OCI-LY7 (cell line): ENCODE data around the gene WWOX. TPM values are rescaled to one million over a fixed set of nuclear protein-coding genes. Genes with fewer than 3 reads are reported as not detected.

Experiments
- BruUV-seq: library from RNA; stranded (reverse); fragments of 400-500 nt; replicated peaks from 2 replicates; lab custom pipeline; 2021; lab: Mats Ljungman, UMichigan
- CTCF ChIA-PET: fragments of 300-600 bp; sonication (Branson Sonifier 250); formaldehyde crosslinking; loops from one replicate; lab custom pipeline; 2022; ENCODE audit warnings: antibody characterized with exemption; ENCODE audit not compliant: unreplicated experiment; lab: Charles Lee
- POLR2A ChIA-PET: fragments of 300-600 bp; sonication (Branson Sonifier 250); formaldehyde crosslinking; loops from one replicate; lab custom pipeline; 2022; ENCODE audit warnings: antibody characterized with exemption; lab: Charles Lee
- DNase-seq: peaks from one replicate; pipeline ENCODE4 v3.0.0-alpha.2; 2015; ENCODE audit warnings: low spot score
- H2AFZ ChIP-seq: fragments of 200-600 bp; sonication (generic), shearing (Covaris generic); 2 replicates; pipeline ENCODE4 v1.6.1; 2014; ENCODE audit warnings: mild to moderate bottlenecking, antibody characterized with exemption, low read length, moderate library complexity
- H3K27ac ChIP-seq: fragments of 200-600 bp; sonication (generic); 2 replicates; pipeline ENCODE4 v1.5.1; 2014; ENCODE audit warnings: mixed run types, low read depth, mild to moderate bottlenecking, moderate library complexity, low read length, inconsistent platforms; ENCODE audit not compliant: poor library complexity, severe bottlenecking
- H3K36me3 ChIP-seq: fragments of 200-600 bp; sonication (generic); 2 replicates; pipeline ENCODE4 v1.6.1; 2014; ENCODE audit warnings: mild to moderate bottlenecking, antibody characterized with exemption, low read length, moderate library complexity, mixed read lengths; ENCODE audit not compliant: insufficient read depth
- H3K4me1 ChIP-seq: fragments of 200-600 bp; sonication (generic); 2 replicates; pipeline ENCODE4 v1.5.1; 2014; ENCODE audit warnings: mild to moderate bottlenecking, low read length; ENCODE audit not compliant: insufficient read depth, poor library complexity, severe bottlenecking
- H3K4me2 ChIP-seq: fragments of 200-600 bp; sonication (generic); 2 replicates; pipeline ENCODE4 v1.6.1; 2014; ENCODE audit warnings: mild to moderate bottlenecking, low read length
- H3K4me3 ChIP-seq: fragments of 200-600 bp; sonication (generic); 2 replicates; pipeline ENCODE4 v1.5.1; 2014; ENCODE audit warnings: mild to moderate bottlenecking, low read depth, low read length; ENCODE audit not compliant: poor library complexity, severe bottlenecking
- H3K79me2 ChIP-seq: fragments of 200-600 bp; sonication (generic); 2 replicates; pipeline ENCODE4 v1.6.1; 2016; ENCODE audit warnings: low read depth, mild to moderate bottlenecking, low read length, moderate library complexity, mixed read lengths; ENCODE audit not compliant: insufficient read depth
- H3K9me2 ChIP-seq: fragments of 200-600 bp; sonication (generic); 2 replicates; pipeline ENCODE4 v1.6.1; 2016; ENCODE audit warnings: mild to moderate bottlenecking, low read length, mixed read lengths; ENCODE audit not compliant: insufficient read depth
- H3K9me3 ChIP-seq: fragments of 200-600 bp; sonication (generic); 2 replicates; pipeline ENCODE4 v1.6.1; 2014; ENCODE audit warnings: mild to moderate bottlenecking, mixed run types, low read length, mixed read lengths
- H4K20me1 ChIP-seq: fragments of 200-600 bp; sonication (generic); 2 replicates; pipeline ENCODE4 v1.6.1; 2014; ENCODE audit warnings: mild to moderate bottlenecking, antibody characterized with exemption, low read length, moderate library complexity, mixed read lengths; ENCODE audit not compliant: insufficient read depth
- CTCF ChIP-seq: fragments of 200-600 bp; sonication (generic); conservative IDR thresholded peaks from 2 replicates; pipeline ENCODE4 v1.5.1; 2014; ENCODE audit warnings: mild to moderate bottlenecking, antibody characterized with exemption, low read length, moderate library complexity, mixed read lengths
- EZH2phosphoT487 ChIP-seq: fragments of 200-600 bp; sonication (generic); IDR thresholded peaks from 2 replicates; pipeline ENCODE4 v1.6.1; 2018; ENCODE audit warnings: low read depth, borderline replicate concordance, mild to moderate bottlenecking, mixed run types, antibody characterized with exemption, low read length, moderate library complexity, mixed read lengths
- intact Hi-C: fragments of 100-400 bp; cut with micrococcal nuclease; formaldehyde crosslinking; loops from one replicate; pipeline ENCODE4 v1.10.0; 2022; ENCODE audit not compliant: unreplicated experiment
- total RNA-seq, 2 experiments: library from RNA; depleted of rRNA in 1 of 2; stranded (reverse); fragments of >200 nt in 1 of 2; shearing (Covaris generic) in 1 of 2; gene quantifications; 2 replicates each; pipeline ENCODE4 v1.2.3, GENCODE V29; 2014 to 2022

Gene WWOX
- total RNA-seq, 2 experiments from 2014 or later = 40.2 to 47.6 TPM

- Histone ChIP-seq H3K4me3 (no peak overlapping the region), H2AFZ (no peak overlapping the region), H3K27ac (no peak overlapping the region), H3K4me1 (no peaks in the 10 kb centered on the region), H3K9me2 (no peaks in the 10 kb centered on the region), H4K20me1 (no peaks in the 10 kb centered on the region), H3K4me2 (no peak overlapping the region), H3K79me2 (no peaks in the 10 kb centered on the region), H3K36me3 (no peaks in the 10 kb centered on the region), H3K9me3 (peaks cover 9% of the 10 kb centered on the region; the same call in 1 of the 2 replicates)
- no peak for TF ChIP-seq CTCF
- no peak for TF ChIP-seq EZH2phosphoT487
- BruUV-seq = no TSS peak
- ChIA-PET CTCF (no interaction called here), POLR2A (interaction anchor here (0.6 kb wide), 1 partner anchor 26 kb away, joined by 3 read pairs; no protein-coding TSS in a partner anchor)
- intact Hi-C loops = no loop called here
- no peak for DNase-seq
Measured at GRCh38 chr16:79171931-79172705, 1072.7 kb downstream of the WWOX start.

DNA sequence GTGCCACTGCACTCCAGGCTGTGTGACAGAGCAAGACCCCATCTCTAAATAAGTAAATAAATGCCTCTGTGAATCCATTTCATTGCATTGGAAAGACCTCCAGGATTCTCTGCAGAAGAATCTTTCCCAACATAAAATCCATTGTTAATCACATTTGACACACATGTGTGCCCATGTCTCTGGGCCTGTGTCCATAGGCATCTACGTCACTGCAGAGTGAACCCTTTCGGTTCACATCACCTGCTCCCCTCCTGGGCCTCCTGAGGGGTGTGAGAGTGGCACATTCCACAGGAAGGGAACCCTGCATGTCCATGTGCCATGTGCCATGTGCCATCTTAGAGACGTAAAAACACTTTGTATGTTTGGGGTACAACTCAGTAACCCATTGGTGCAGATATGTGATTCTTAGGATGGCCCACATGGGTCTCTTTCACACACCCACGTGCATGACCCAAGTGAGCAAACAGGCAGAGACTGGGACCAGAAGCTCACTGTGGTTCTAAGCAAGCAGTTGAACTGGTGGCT, 1073.6 kb downstream of the WWOX start:
- H3K27ac ChIP-seq = no peak overlapping the region
- no peak overlapping the region for H2AFZ ChIP-seq
- BruUV-seq = no TSS peak
- POLR2A ChIA-PET = interaction anchor here (1.0 kb wide), 1 partner anchor 14 kb away, joined by 5 read pairs; no protein-coding TSS in a partner anchor
- no peak for TF ChIP-seq CTCF
- TF ChIP-seq EZH2phosphoT487 = no peak
- no peaks in the 10 kb centered on the region for H3K36me3 ChIP-seq
- no peaks in the 10 kb centered on the region for H3K9me2 ChIP-seq
- CTCF ChIA-PET = no interaction called here
- no peak for DNase-seq
- no peak overlapping the region for H3K4me2 ChIP-seq
- peaks cover 3% of the 10 kb centered on the region; the same call in 1 of the 2 replicates for H3K9me3 ChIP-seq
- intact Hi-C loops = no loop called here
- H3K4me1 ChIP-seq = no peaks in the 10 kb centered on the region
- no peak overlapping the region for H3K4me3 ChIP-seq
- H4K20me1 ChIP-seq = no peaks in the 10 kb centered on the region
- H3K79me2 ChIP-seq = no peaks in the 10 kb centered on the region

GRCh38 chr16:79173919-79174318, 1074.5 kb downstream of the WWOX start:
- CTCF ChIA-PET = no interaction called here

More at GRCh38 chr16:79173919-79174318, 1074.5 kb downstream of the WWOX start:
- Histone ChIP-seq H3K4me2 (no peak overlapping the region), H3K9me2 (no peaks in the 10 kb centered on the region), H4K20me1 (no peaks in the 10 kb centered on the region), H3K27ac (no peak overlapping the region), H3K4me3 (no peak overlapping the region), H3K79me2 (no peaks in the 10 kb centered on the region), H3K36me3 (no peaks in the 10 kb centered on the region), H3K9me3 (no peaks in the 10 kb centered on the region), H3K4me1 (no peaks in the 10 kb centered on the region), H2AFZ (no peak overlapping the region)
- POLR2A ChIA-PET = interaction anchor here (0.5 to 1.0 kb wide), 3 partner anchors 10 to 1807 kb away, joined by 3 to 5 read pairs (median 4); no protein-coding TSS in a partner anchor
- no TSS peak for BruUV-seq
- intact Hi-C loops = no loop called here
- DNase-seq = no peak
- no peak for TF ChIP-seq EZH2phosphoT487
- no peak for TF ChIP-seq CTCF
